Activated CD8-positive, alpha-beta memory T cell treated with anti-CD3 and anti-CD28 coated beads, Interleukin-2, amount 50 U/mL, for 24 hours (primary cell): ENCODE data around the gene GALR2.

ENCODE experiments used
- DNase-seq: peaks from one replicate; pipeline ENCODE4 v3.0.0-alpha.2; 2020; ENCODE audit errors: extremely low read depth

The GALR2 gene

DNA sequence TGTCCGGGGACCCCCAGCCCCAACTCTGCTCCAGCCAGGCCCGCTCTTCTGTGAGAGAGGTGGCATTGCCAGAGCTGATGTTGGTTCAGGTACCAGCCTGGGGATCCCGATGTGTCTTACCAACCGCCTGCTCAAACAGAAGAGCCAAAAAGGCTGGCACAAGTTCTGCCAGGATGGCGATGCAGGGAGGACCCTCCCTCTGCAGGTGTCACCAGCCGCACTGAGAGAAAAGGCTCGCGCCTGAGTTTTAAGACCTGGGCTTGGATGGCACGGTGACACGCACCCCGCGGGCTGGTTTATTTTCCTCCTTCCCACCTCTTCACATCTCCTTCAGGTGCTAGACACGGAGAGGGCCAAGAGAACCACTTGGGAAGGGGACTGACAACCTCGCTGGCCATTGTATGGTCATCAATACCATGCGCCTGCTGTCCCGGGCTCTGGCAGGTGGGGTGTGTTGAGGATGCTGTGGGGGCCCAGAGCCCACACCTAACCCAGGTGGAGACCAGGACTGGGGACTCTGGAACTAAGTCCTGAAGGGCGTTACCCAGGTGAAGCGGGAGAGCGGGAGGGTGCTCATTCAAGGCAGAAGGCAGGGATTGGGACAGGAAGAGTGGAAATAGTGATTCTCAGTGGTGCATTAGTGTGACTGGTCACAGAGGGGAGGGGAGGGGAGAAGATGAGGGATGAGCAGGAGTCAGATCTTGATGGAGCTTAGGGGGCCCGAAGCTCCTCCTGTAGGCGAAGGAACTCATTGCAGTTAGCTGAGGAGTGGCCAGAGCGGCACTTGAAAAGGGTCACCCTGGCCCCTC is 50.2 kb downstream of the GALR2 start:
- DNase-seq = no peak

- no peak for DNase-seq
Measured at GRCh38 chr17:76125391-76125675, 50.8 kb downstream of the GALR2 start.

GRCh38 chr17:76125922-76126321 is 51.3 kb downstream of the GALR2 start:
- no peak for DNase-seq
